Brain microvascular endothelial cell (primary cell): ENCODE data around the gene MAP2K5.

Experiments used
- DNase-seq: peaks from one replicate; pipeline ENCODE4 v3.0.0-alpha.2; 2020
- H3K27ac ChIP-seq: fragments of 250-450 bp; sonication (Bioruptor Pico); 2 replicates; pipeline ENCODE4 v1.5.1; 2020; ENCODE audit warnings: mild to moderate bottlenecking, moderate library complexity
- H3K27me3 ChIP-seq: fragments of 250-450 bp; sonication (Bioruptor Pico); replicated peaks from 2 replicates; pipeline ENCODE4 v1.5.1; 2020; ENCODE audit warnings: mild to moderate bottlenecking
- H3K36me3 ChIP-seq: fragments of 250-450 bp; sonication (Bioruptor Pico); replicated peaks from 2 replicates; pipeline ENCODE4 v1.5.1; 2020; ENCODE audit warnings: mild to moderate bottlenecking
- H3K4me3 ChIP-seq: 2 replicates; pipeline ENCODE4 v1.5.1; 2011; ENCODE audit warnings: low read depth, mild to moderate bottlenecking, control low read depth, low read length, moderate library complexity
- CTCF ChIP-seq: IDR thresholded peaks from 2 replicates; pipeline ENCODE4 v1.5.1; 2011; ENCODE audit warnings: low read depth, mild to moderate bottlenecking, moderate library complexity, low read length, control low read depth, inconsistent platforms; ENCODE audit errors: missing control alignments
- in situ Hi-C: cut with HindIII; loops from 2 replicates; pipeline ENCODE4 v1.10.0; 2017; ENCODE audit warnings: low sequenced_read_pairs, low pct_ligation_motif_present

The MAP2K5 gene

GRCh38 chr15:67843571-67844387 is 301.3 kb downstream of the MAP2K5 start:
- no peaks in the 10 kb centered on the region for H3K27me3 ChIP-seq
- no peaks in the 10 kb centered on the region for H3K36me3 ChIP-seq
- no peak for DNase-seq
- H3K27ac ChIP-seq: no peak overlapping the region
- in situ Hi-C loops: no loop called here
- H3K4me3 ChIP-seq: no peak overlapping the region
- no peak for TF ChIP-seq CTCF

- in situ Hi-C loops: no loop called here
- no peak for DNase-seq
- no peak overlapping the region for H3K4me3 ChIP-seq
- H3K27me3 ChIP-seq: no peaks in the 10 kb centered on the region
- H3K36me3 ChIP-seq: no peaks in the 10 kb centered on the region
- TF ChIP-seq CTCF: no peak
- no peak overlapping the region for H3K27ac ChIP-seq
Observed at GRCh38 chr15:67845974-67846373, 303.5 kb downstream of the MAP2K5 start.

- Histone ChIP-seq H3K4me3 (no peak overlapping the region), H3K36me3 (no peaks in the 10 kb centered on the region), H3K27ac (no peak overlapping the region), H3K27me3 (no peaks in the 10 kb centered on the region)
- DNase-seq: no peak
- in situ Hi-C loops: no loop called here
- TF ChIP-seq CTCF: no peak
Observed at GRCh38 chr15:67849538-67849937, 307.0 kb downstream of the MAP2K5 start.

- no peak for DNase-seq
- no peaks in the 10 kb centered on the region for H3K36me3 ChIP-seq
- no peaks in the 10 kb centered on the region for H3K27me3 ChIP-seq
- no peak overlapping the region for H3K4me3 ChIP-seq
- no peak for TF ChIP-seq CTCF
- H3K27ac ChIP-seq: no peak overlapping the region
- in situ Hi-C loops: no loop called here
Observed at GRCh38 chr15:67850336-67850735, 307.8 kb downstream of the MAP2K5 start.

GRCh38 chr15:67850994-67851571 is 308.6 kb downstream of the MAP2K5 start:
- DNase-seq: no peak
- TF ChIP-seq CTCF: no peak
- no peak overlapping the region for H3K4me3 ChIP-seq
- H3K27me3 ChIP-seq: no peaks in the 10 kb centered on the region
- no peaks in the 10 kb centered on the region for H3K36me3 ChIP-seq
- no peak overlapping the region for H3K27ac ChIP-seq
- in situ Hi-C loops: no loop called here
